NCI-H460 (cell line): ENCODE measurements around the gene KRTAP4-2. TPM values are rescaled to one million over a fixed set of nuclear protein-coding genes. Genes with fewer than 3 reads are reported as not detected.
"Not testable (repeated sequence)": the region's sequence is repeated elsewhere in the genome, so short reads cannot be mapped to it uniquely, and the experiment has no call there.

ENCODE experiments used
- DNase-seq: peaks from one replicate; pipeline ENCODE4 v3.0.0-alpha.2; 2016; ENCODE audit warnings: low read depth; ENCODE audit errors: extremely low read depth
- polyA plus RNA-seq: library from polyadenylated mRNA; depleted of rRNA; stranded (reverse); fragments of >200 nt; gene quantifications from 2 replicates; pipeline ENCODE4 v1.2.3, GENCODE V29; 2014; cell fraction: nucleus; rRNA removed
- total RNA-seq: library from RNA; depleted of rRNA; stranded (reverse); fragments of >200 nt; shearing (Covaris generic); gene quantifications from 2 replicates; pipeline ENCODE4 v1.2.3, GENCODE V29; 2014; rRNA removed

KRTAP4-2 gene
- not detected in 2 replicates for total RNA-seq
- not detected in 2 replicates for polyA plus RNA-seq

GRCh38 chr17:41177727-41178271 lies at the start of gene KRTAP4-2:
Gene KRTAP4-2 (minus strand): TSS chr17:41178221. CDS start chr17:41178164, 57 bp downstream.
- DNase-seq: no peak

GRCh38 chr17:41226598-41227095 lies 48.6 kb upstream of the KRTAP4-2 start, which contains the start of gene KRTAP9-2:
Gene KRTAP9-2 (plus strand): TSS chr17:41226648. CDS start chr17:41226655, 7 bp downstream.
- DNase-seq: not testable (repeated sequence)

DNA sequence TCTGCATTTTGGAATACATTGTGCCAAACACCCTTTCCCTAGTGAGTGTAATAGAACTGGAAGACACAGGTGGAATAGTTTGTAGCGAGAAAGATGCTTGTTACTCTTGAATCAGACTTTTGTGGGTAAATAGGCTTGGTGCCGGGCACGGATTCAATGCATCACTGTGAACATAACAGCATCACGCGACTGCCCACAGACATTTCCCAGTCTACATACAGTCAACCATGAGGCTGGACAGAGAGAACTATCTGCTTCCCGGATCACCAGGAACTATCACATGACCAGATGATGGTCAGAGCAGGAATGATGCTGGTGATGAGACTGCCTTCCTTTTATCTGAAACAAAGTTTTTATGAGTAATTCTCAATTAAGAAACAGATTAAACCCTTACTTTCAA lies 48.0 kb upstream of the KRTAP4-2 start:
- DNase-seq: no peak

DNA sequence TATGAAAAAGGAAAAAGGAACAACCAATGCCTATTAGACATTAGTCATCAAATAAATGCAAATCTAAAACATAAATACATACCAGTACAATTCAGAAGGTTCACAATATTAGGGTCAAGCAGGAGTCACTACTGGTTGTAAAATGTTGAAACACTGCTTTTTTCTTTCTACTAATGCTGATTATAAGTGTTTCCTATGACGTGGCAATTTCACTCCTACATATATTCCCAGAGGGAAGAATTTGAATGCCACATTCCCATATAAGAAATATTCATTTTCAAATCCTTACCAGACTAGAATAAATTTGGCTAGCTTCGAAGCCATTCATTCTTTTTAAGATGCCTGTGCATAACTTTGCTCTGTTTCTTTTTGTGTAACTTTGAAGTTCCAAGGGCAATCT lies 45.8 kb upstream of the KRTAP4-2 start:
- no peak for DNase-seq

DNA sequence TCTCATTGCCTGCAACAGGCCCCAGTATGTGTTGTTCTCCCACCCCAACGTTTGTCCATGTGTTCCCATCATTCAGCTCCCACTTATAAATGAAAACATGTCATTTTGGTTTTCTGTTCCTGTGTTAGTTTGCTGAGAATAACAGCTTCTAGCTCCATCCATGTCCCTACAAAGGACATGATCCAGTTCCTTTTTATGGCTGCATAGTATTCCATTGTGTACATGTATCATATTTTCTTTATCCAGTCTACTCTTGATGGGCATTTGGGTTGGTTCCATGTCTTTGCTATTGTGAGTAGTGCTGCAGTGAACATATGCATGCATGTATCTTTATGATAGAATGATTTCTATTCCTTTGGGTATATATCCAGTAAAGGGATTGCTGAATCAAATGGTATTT lies 37.7 kb upstream of the KRTAP4-2 start:
- DNase-seq: no peak

- no peak for DNase-seq
Observed at GRCh38 chr17:41212524-41213169, 34.6 kb upstream of the KRTAP4-2 start.

GRCh38 chr17:41211845-41212466 lies 33.9 kb upstream of the KRTAP4-2 start:
- no peak for DNase-seq

- DNase-seq: no peak
Observed at GRCh38 chr17:41199421-41200078, 21.5 kb upstream of the KRTAP4-2 start.

- DNase-seq: no peak
Observed at GRCh38 chr17:41196068-41196467, 18.0 kb upstream of the KRTAP4-2 start.

DNA sequence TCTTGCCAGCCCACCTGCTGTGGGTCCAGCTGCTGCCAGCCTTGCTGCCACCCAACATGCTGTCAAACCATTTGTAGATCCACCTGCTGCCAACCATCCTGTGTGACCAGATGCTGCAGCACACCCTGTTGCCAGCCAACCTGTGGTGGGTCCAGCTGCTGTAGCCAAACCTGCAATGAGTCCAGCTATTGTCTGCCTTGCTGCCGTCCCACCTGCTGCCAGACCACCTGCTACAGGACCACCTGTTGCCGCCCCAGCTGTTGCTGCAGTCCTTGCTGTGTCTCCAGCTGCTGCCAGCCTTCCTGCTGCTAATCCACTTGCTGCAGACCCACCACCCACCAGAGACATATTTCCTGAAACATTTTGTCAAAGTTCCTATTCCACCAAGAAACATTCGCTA lies 12.3 kb upstream of the KRTAP4-2 start:
- no peak for DNase-seq

- not testable (repeated sequence) for DNase-seq
Observed at GRCh38 chr17:41189837-41190318, 11.9 kb upstream of the KRTAP4-2 start, which contains the start of gene KRTAP9-1. Gene KRTAP9-1 (plus strand): TSS chr17:41189887. CDS start chr17:41189887, 0 bp downstream.

GRCh38 chr17:41186872-41187271 lies 8.9 kb upstream of the KRTAP4-2 start:
- no peak for DNase-seq

DNA sequence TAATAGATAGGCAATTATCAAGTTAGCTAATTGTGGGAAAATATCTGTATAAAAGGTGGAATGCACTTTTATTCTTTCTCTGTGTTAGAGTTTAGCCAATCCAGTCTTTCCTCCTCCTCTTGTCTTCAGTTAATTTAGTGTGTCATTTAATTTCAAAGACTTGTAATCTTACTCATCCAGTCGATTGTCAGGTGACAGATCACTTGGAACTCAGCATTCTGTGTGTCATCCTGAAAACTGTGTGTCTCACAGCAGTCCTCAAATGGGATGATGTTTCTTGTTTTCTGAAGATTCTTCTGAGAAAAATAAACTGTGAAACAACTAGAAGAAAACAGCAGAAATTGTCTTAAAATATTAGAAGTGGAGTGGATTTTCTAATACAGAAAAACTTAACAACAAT lies 7.0 kb upstream of the KRTAP4-2 start:
- DNase-seq: no peak

GRCh38 chr17:41184480-41184961 lies 6.5 kb upstream of the KRTAP4-2 start, which contains the start of gene KRTAP4-1:
Gene KRTAP4-1 (minus strand): TSS chr17:41184911. CDS start chr17:41184854, 57 bp downstream.
- DNase-seq: no peak

DNA sequence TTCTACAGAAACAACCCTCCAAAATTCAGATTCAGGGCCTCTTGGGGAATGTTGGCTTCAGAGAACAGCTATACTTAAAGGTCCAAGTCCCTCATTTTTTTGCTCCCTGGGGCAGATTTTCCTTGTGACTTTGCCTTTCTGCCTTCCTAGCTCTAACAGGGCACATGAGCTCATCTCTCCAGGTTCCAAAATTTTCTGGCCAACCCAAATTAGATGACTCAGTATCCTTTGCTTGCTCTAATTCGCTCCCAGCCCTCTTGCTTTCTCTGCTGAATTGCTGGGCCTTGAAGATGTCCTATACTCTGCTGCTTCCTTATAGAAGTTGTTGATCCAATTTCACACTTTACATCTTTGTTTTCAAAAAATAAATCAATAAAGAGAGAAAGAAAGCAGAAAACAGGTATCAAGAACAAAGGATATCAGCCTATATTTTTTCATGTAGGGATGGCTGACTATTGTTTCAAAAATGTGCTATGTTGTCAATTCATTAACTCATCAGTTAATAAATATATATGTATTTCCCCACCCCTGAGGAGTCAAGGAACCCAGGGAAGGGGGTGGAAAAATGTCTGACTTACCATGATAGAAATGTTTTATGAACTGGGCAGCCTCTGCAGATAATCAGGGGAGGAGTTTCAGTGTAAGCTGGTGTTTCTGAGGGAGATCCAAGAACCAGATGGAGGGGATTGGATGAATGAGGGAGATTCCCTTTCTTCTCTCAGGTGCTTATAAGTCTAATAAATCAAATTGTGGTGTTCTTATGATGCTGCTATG lies 1.0 kb upstream of the KRTAP4-2 start:
- DNase-seq: no peak

- no peak for DNase-seq
Observed at GRCh38 chr17:41178341-41178740, 320 bp upstream of the KRTAP4-2 start.

- DNase-seq: no peak
Observed at GRCh38 chr17:41176744-41177387, 1.2 kb downstream of the KRTAP4-2 start.

DNA sequence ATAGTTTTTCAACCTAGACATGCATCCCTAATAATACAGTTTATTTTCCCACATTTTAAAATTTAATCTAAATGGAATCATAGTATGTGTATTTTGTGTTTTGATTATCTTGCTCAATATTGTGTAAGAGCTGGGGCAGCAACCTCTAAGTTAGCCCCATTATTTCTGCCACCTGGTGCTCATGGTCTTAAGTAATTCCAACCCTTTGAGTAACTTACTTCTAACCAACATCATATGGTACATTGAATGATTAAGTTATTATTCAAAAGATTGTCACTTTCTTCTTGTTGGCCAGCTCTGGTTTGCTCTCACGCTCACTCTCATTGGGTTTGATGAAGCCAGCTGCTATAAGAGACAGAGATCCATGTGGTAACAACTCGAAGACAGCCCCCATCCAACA lies 6.1 kb downstream of the KRTAP4-2 start:
- no peak for DNase-seq

- DNase-seq: no peak
Observed at GRCh38 chr17:41168121-41168520, 9.9 kb downstream of the KRTAP4-2 start, which contains the start of gene KRTAP4-3. Gene KRTAP4-3 (minus strand): TSS chr17:41168221. CDS start chr17:41168172, 49 bp downstream.
